HEK293 (cell line): ENCODE measurements around the gene MYO7A.

ENCODE experiments used
- AEBP2 ChIP-seq: fragments of 450-650 bp; formaldehyde crosslinking; IDR thresholded peaks from 2 replicates; pipeline ENCODE4 v1.5.1; 2016; ENCODE audit warnings: missing biosample characterization, missing genetic modification characterization, borderline replicate concordance
- ATF2 ChIP-seq: fragments of 450-650 bp; formaldehyde crosslinking; IDR thresholded peaks from 2 replicates; pipeline ENCODE4 v1.5.1; 2016; ENCODE audit warnings: missing biosample characterization, missing genetic modification characterization, low read depth
- HOXC10 ChIP-seq: sonication (generic); formaldehyde crosslinking; IDR thresholded peaks from 2 replicates; pipeline ENCODE4 v1.8.1; 2023; ENCODE audit warnings: mild to moderate bottlenecking, missing genetic modification reagents
- KLF1 ChIP-seq: fragments of 450-650 bp; formaldehyde crosslinking; IDR thresholded peaks from 2 replicates; pipeline ENCODE4 v1.5.1; 2016; ENCODE audit warnings: missing biosample characterization, missing genetic modification characterization
- KLF16 ChIP-seq: fragments of 450-650 bp; formaldehyde crosslinking; IDR thresholded peaks from 2 replicates; pipeline ENCODE4 v1.5.1; 2017; ENCODE audit warnings: missing biosample characterization, missing genetic modification characterization
- OSR2 ChIP-seq: fragments of 450-650 bp; formaldehyde crosslinking; IDR thresholded peaks from 2 replicates; pipeline ENCODE4 v1.5.1; 2016; ENCODE audit warnings: missing biosample characterization, missing genetic modification characterization
- PATZ1 ChIP-seq: fragments of 450-650 bp; formaldehyde crosslinking; IDR thresholded peaks from 2 replicates; pipeline ENCODE4 v1.5.1; 2016; ENCODE audit warnings: missing biosample characterization, missing genetic modification characterization
- PRDM6 ChIP-seq: fragments of 450-650 bp; formaldehyde crosslinking; IDR thresholded peaks from 2 replicates; pipeline ENCODE4 v1.5.1; 2017; ENCODE audit warnings: missing biosample characterization, missing genetic modification characterization
- REPIN1 ChIP-seq: fragments of 450-650 bp; formaldehyde crosslinking; IDR thresholded peaks from 2 replicates; pipeline ENCODE4 v1.5.1; 2017; ENCODE audit warnings: missing biosample characterization, missing genetic modification characterization, low read depth
- SALL2 ChIP-seq: fragments of 450-650 bp; formaldehyde crosslinking; IDR thresholded peaks from 2 replicates; pipeline ENCODE4 v1.5.0; 2017; ENCODE audit warnings: missing biosample characterization, mild to moderate bottlenecking, missing genetic modification characterization, borderline replicate concordance
- TSHZ1 ChIP-seq: fragments of 450-650 bp; formaldehyde crosslinking; IDR thresholded peaks from 2 replicates; pipeline ENCODE4 v1.5.1; 2016; ENCODE audit warnings: missing biosample characterization, missing genetic modification characterization, borderline replicate concordance
- ZBTB7A ChIP-seq: fragments of 450-650 bp; formaldehyde crosslinking; IDR thresholded peaks from 2 replicates; pipeline ENCODE4 v1.5.1; 2016; ENCODE audit warnings: low read depth, missing biosample characterization, missing genetic modification characterization
- ZFP37 ChIP-seq: fragments of 450-650 bp; formaldehyde crosslinking; IDR thresholded peaks from 2 replicates; pipeline ENCODE4 v1.5.1; 2016; ENCODE audit warnings: missing biosample characterization, missing genetic modification characterization
- ZFP41 ChIP-seq: fragments of 450-650 bp; formaldehyde crosslinking; IDR thresholded peaks from 2 replicates; pipeline ENCODE4 v1.5.1; 2016; ENCODE audit warnings: missing biosample characterization, missing genetic modification characterization, borderline replicate concordance
- ZNF184 ChIP-seq: fragments of 450-650 bp; IDR thresholded peaks from 2 replicates; pipeline ENCODE4 v1.5.1; 2018; ENCODE audit warnings: missing biosample characterization, mild to moderate bottlenecking, missing genetic modification characterization
- ZNF24 ChIP-seq: fragments of 450-650 bp; formaldehyde crosslinking; IDR thresholded peaks from 2 replicates; pipeline ENCODE4 v1.5.1; 2016; ENCODE audit warnings: missing biosample characterization, missing genetic modification characterization
- ZNF362 ChIP-seq: fragments of 450-650 bp; formaldehyde crosslinking; IDR thresholded peaks from 2 replicates; pipeline ENCODE4 v1.5.1; 2016; ENCODE audit warnings: missing biosample characterization, missing genetic modification characterization
- ZNF391 ChIP-seq: fragments of 450-650 bp; formaldehyde crosslinking; IDR thresholded peaks from 2 replicates; pipeline ENCODE4 v1.5.1; 2016; ENCODE audit warnings: low read depth, missing biosample characterization, missing genetic modification characterization, borderline replicate concordance
- ZNF555 ChIP-seq: fragments of 450-650 bp; formaldehyde crosslinking; conservative IDR thresholded peaks from 2 replicates; pipeline ENCODE4 v1.5.1; 2017; ENCODE audit warnings: missing biosample characterization, mild to moderate bottlenecking, missing genetic modification characterization, inconsistent platforms
- ZNF561 ChIP-seq: fragments of 450-650 bp; IDR thresholded peaks from 2 replicates; pipeline ENCODE4 v1.5.1; 2018; ENCODE audit warnings: missing biosample characterization, missing genetic modification characterization, borderline replicate concordance
- ZNF658 ChIP-seq: fragments of 450-650 bp; formaldehyde crosslinking; IDR thresholded peaks from 2 replicates; pipeline ENCODE4; 2016; ENCODE audit warnings: missing biosample characterization, missing genetic modification characterization
- ZNF677 ChIP-seq: fragments of 450-650 bp; IDR thresholded peaks from 2 replicates; pipeline ENCODE4 v1.5.0; 2018; ENCODE audit warnings: missing biosample characterization, mild to moderate bottlenecking, missing genetic modification characterization, moderate library complexity
- ZNF704 ChIP-seq: fragments of 450-650 bp; formaldehyde crosslinking; IDR thresholded peaks from 2 replicates; pipeline ENCODE4 v1.5.1; 2016; ENCODE audit warnings: missing biosample characterization, missing genetic modification characterization
- ZNF777 ChIP-seq: fragments of 450-650 bp; formaldehyde crosslinking; IDR thresholded peaks from 2 replicates; pipeline ENCODE4 v1.5.1; 2017; ENCODE audit warnings: missing biosample characterization, missing genetic modification characterization, borderline replicate concordance
- ZNF791 ChIP-seq: fragments of 450-650 bp; formaldehyde crosslinking; IDR thresholded peaks from 2 replicates; pipeline ENCODE4 v1.5.1; 2016; ENCODE audit warnings: missing biosample characterization, missing genetic modification characterization
- ZNF830 ChIP-seq: fragments of 450-650 bp; IDR thresholded peaks from 2 replicates; pipeline ENCODE4 v1.5.0; 2018; ENCODE audit warnings: missing biosample characterization, missing genetic modification characterization, low read depth, mild to moderate bottlenecking, moderate library complexity

MYO7A gene

GRCh38 chr11:77191823-77192495 is 63.9 kb downstream of the MYO7A start (continued):
- 0 out of 2 replicates have a peak, but pooled peaks have one; percentile 14 for TF ChIP-seq ATF2
- TF ChIP-seq ZNF677, result no peak
- peak; percentile 65; the same call in 1 of the 2 replicates for TF ChIP-seq PATZ1 (tag by site-specific recombination)
- TF ChIP-seq ZNF777 (tag by site-specific recombination), result peak; percentile 73; the same call in 1 of the 2 replicates
- TF ChIP-seq TSHZ1 (tag by site-specific recombination), result no peak
- no peak for TF ChIP-seq ZNF362 (tag by site-specific recombination)
- TF ChIP-seq HOXC10 (CRISPR knock-in tag), result no peak
- no peak for TF ChIP-seq ZNF658 (tag by site-specific recombination)
- TF ChIP-seq ZNF555, result no peak
- TF ChIP-seq ZNF184 (tag by site-specific recombination), result no peak
- no peak for TF ChIP-seq PRDM6 (tag by site-specific recombination)
- TF ChIP-seq ZNF704 (tag by site-specific recombination), result no peak
- TF ChIP-seq ZNF561 (tag by site-specific recombination), result no peak
- no peak for TF ChIP-seq REPIN1 (tag by site-specific recombination)
- no peak for TF ChIP-seq OSR2
- no peak for TF ChIP-seq ZNF830
- no peak for TF ChIP-seq ZNF791 (tag by site-specific recombination)
- TF ChIP-seq ZBTB7A (tag by site-specific recombination), result no peak
- TF ChIP-seq KLF16 (tag by site-specific recombination), result 0 out of 2 replicates have a peak, but pooled peaks have one; percentile 38
- no peak for TF ChIP-seq ZNF24 (tag by site-specific recombination)
- TF ChIP-seq ZNF391 (tag by site-specific recombination), result peak; percentile 74; the same call in 1 of the 2 replicates
- TF ChIP-seq ZFP37, result peak; percentile 92
- no peak for TF ChIP-seq KLF1 (tag by site-specific recombination)
- TF ChIP-seq SALL2 (tag by site-specific recombination), result no peak
- TF ChIP-seq ZFP41 (tag by site-specific recombination), result no peak
- no peak for TF ChIP-seq AEBP2 (tag by site-specific recombination)
